K562 (cell line): ENCODE measurements around the gene IGF1R. TPM values are rescaled to one million over a fixed set of nuclear protein-coding genes. Genes with fewer than 3 reads are reported as not detected.

Experiments used
- ATAC-seq: fragments of 200-7000 bp; cut with Tn5 transposase; 3 replicates; pipeline ENCODE4 v1.9.1; 2020; ENCODE audit warnings: moderate library complexity
- BruUV-seq: library from RNA; stranded (reverse); fragments of 400-500 nt; replicated peaks from 2 replicates; lab custom pipeline; 2021; lab: Mats Ljungman, UMichigan
- CTCF ChIA-PET: fragments of 300-600 bp; formaldehyde crosslinking; extraction: SDS; loops from one replicate; lab custom pipeline; 2021; ENCODE audit warnings: low intra/inter-chr PET ratio; lab: Yijun Ruan, JAX
- POLR2A ChIA-PET: fragments of 300-600, 350-650 bp; sonication (Branson Sonifier 250); formaldehyde crosslinking; extraction: SDS; loops from one replicate; lab custom pipeline; 2021; ENCODE audit warnings: antibody characterized with exemption, inconsistent platforms; lab: Yijun Ruan, JAX
- DNase-seq, 4 experiments: peaks; one replicate each; pipeline versions ENCODE4 v3.0.0 to v3.0.0-alpha.2; 2011 to 2018; ENCODE audit warnings: low spot score in 3 of 4, mixed read lengths in 3 of 4; ENCODE audit errors: extremely low read depth in 1 of 4
- FAIRE-seq: peaks from 2 replicates; lab custom pipeline; 2011; peaks lifted over from hg19 to GRCh38; lab: Jason Lieb, UNC
- H2AFZ ChIP-seq: 2 replicates; pipeline ENCODE4 v1.6.0; 2011; ENCODE audit warnings: low read depth, low read length, control low read depth, inconsistent platforms
- H3K27ac ChIP-seq: fragments of 200-600 bp; 3 replicates; pipeline ENCODE4 v1.8.0; 2011; ENCODE audit warnings: low read depth, mild to moderate bottlenecking, control low read depth, inconsistent platforms, low read length, moderate library complexity, mixed read lengths; ENCODE audit errors: extremely low read depth
- H3K27me3 ChIP-seq, 2 experiments: fragments of 300-600 bp in 1 of 2; 2 replicates in 1 of 2; 3 replicates in 1 of 2; pipeline versions ENCODE4 v1.6.0 to v1.8.0; 2011; ENCODE audit warnings: inconsistent platforms in 2 of 2, low read length in 2 of 2, mild to moderate bottlenecking in 1 of 2, mixed read lengths in 1 of 2, moderate library complexity in 1 of 2; ENCODE audit not compliant: control insufficient read depth in 2 of 2, insufficient read depth in 2 of 2
- H3K36me3 ChIP-seq: fragments of 300-600 bp; 3 replicates; pipeline ENCODE4 v1.8.0; 2011; ENCODE audit warnings: mild to moderate bottlenecking, low read length, inconsistent platforms; ENCODE audit not compliant: control insufficient read depth, insufficient read depth
- H3K4me1 ChIP-seq, 2 experiments: fragments of 200-600 bp in 1 of 2; replicated peaks in 1 of 2; 2 replicates in 1 of 2; 3 replicates in 1 of 2; pipeline versions ENCODE4 v1.5.1 to v1.8.0; 2011; ENCODE audit warnings: inconsistent platforms in 2 of 2, low read length in 2 of 2, mild to moderate bottlenecking in 1 of 2, mixed read lengths in 1 of 2, moderate library complexity in 1 of 2; ENCODE audit not compliant: control insufficient read depth in 2 of 2, insufficient read depth in 2 of 2
- H3K4me2 ChIP-seq: 2 replicates; pipeline ENCODE4 v1.6.1; 2011; ENCODE audit warnings: low read length, control low read depth, inconsistent platforms, mixed read lengths; ENCODE audit not compliant: insufficient read depth
- H3K4me3 ChIP-seq: fragments of 200-600 bp; sonication (generic), shearing (Covaris generic); 2 replicates; pipeline ENCODE4 v1.5.1; 2016; ENCODE audit warnings: control low read depth, inconsistent platforms
- H3K79me2 ChIP-seq: fragments of 200-600 bp; 3 replicates; pipeline ENCODE4 v1.8.0; 2011; ENCODE audit warnings: low read length, inconsistent platforms; ENCODE audit not compliant: control insufficient read depth, insufficient read depth
- H3K9ac ChIP-seq, 2 experiments: 2 replicates each; pipeline versions ENCODE4 v1.6.0 to v1.6.1; 2011; ENCODE audit warnings: low read depth in 2 of 2, low read length in 2 of 2, control low read depth in 1 of 2, inconsistent platforms in 1 of 2, mild to moderate bottlenecking in 1 of 2, mixed read lengths in 1 of 2; ENCODE audit not compliant: insufficient read depth in 1 of 2
- H3K9me1 ChIP-seq: one replicate; pipeline ENCODE4 v1.6.0; 2011; ENCODE audit warnings: inconsistent platforms, mild to moderate bottlenecking, low read length, moderate library complexity; ENCODE audit not compliant: control insufficient read depth, insufficient read depth
- H3K9me3 ChIP-seq: replicated peaks from 2 replicates; pipeline ENCODE4 v1.5.1; 2011; ENCODE audit warnings: low read depth, low read length, inconsistent platforms; ENCODE audit not compliant: control insufficient read depth, insufficient read depth
- H4K20me1 ChIP-seq: replicated peaks from 2 replicates; pipeline ENCODE4 v1.6.1; 2011; ENCODE audit warnings: low read length, inconsistent platforms, mixed read lengths; ENCODE audit not compliant: control insufficient read depth, insufficient read depth
- ZBTB7A ChIP-seq: IDR thresholded peaks from 2 replicates; pipeline ENCODE4 v1.6.1; 2011; ENCODE audit warnings: low read depth, mild to moderate bottlenecking, low read length, moderate library complexity, borderline replicate concordance; ENCODE audit not compliant: control insufficient read depth
- ZBTB9 ChIP-seq: fragments of 450-650 bp; formaldehyde crosslinking; IDR thresholded peaks from 2 replicates; pipeline ENCODE4 v1.4.0; 2020; ENCODE audit warnings: mild to moderate bottlenecking, moderate library complexity
- WGBS: fragments of 100-300 bp; shearing (Covaris generic); methylation state at CpG from one replicate; pipeline ENCODE4 v1.1.6; 2016; ENCODE audit warnings: low coverage, mixed read lengths; ENCODE audit not compliant: insufficient coverage; ENCODE audit errors: missing lambda C conversion rate; 5-methylcytosine and 5-hydroxymethylcytosine counted together
- in situ Hi-C: fragments of 300-500 bp; cut with MboI; formaldehyde crosslinking; loops from 4 replicates; pipeline ENCODE4 v1.15.0; 2018; ENCODE audit warnings: inconsistent platforms, mixed read lengths
- intact Hi-C: fragments of 100-400 bp; cut with micrococcal nuclease; formaldehyde crosslinking; loops from 2 replicates; pipeline ENCODE4 v1.14.2; 2022
- polyA plus RNA-seq, 8 experiments: library from polyadenylated mRNA; depleted of rRNA in 4 of 8; stranded (reverse) in 5 of 8; unstranded in 3 of 8; fragments of >200 nt; fragmentation: Nextera tagmentation in 2 of 8; fragmentation: Illumina TruSeq in 1 of 8; extraction: Ambion mirVana in 2 of 8; extraction: Trizol in 1 of 8; gene quantifications; 2 replicates each; pipeline versions ENCODE4 v1.2.1 to v1.2.3, GENCODE V29; 2011 to 2014; ENCODE audit warnings: inconsistent platforms in 1 of 8, missing spikeins in 1 of 8
- total RNA-seq, 7 experiments: library from RNA; depleted of rRNA in 6 of 7; stranded (reverse); fragments of >200 nt in 6 of 7; fragmentation: Illumina TruSeq in 2 of 7; extraction: Trizol in 2 of 7; gene quantifications; 2 replicates each; pipeline versions ENCODE4 v1.2.1 to v1.2.3, GENCODE V29; 2011 to 2021; ENCODE audit warnings: low replicate concordance in 1 of 7

Gene IGF1R
- total and polyA plus RNA-seq, 9 of the 15 experiments (the other 6 are each of a cell fraction or from before 2014, with no cell fraction given) = 0.35 to 8.0 (median 1.6) TPM

GRCh38 chr15:98873441-98874218, 225.3 kb downstream of the IGF1R start:
- in situ Hi-C loops (no loop called here), intact Hi-C loops (no loop called here)
- ATAC-seq (no peak), DNase-seq (no peak), FAIRE-seq (no peak)
- BruUV-seq = no TSS peak
- TF ChIP-seq ZBTB7A (no peak), ZBTB9 (no peak)
- no peak overlapping the region for H2AFZ ChIP-seq
- H3K9me3 ChIP-seq = no peaks in the 10 kb centered on the region
- H3K4me3 ChIP-seq = no peak overlapping the region
- H3K79me2 ChIP-seq = no peaks in the 10 kb centered on the region
- no peak overlapping the region for H3K9ac ChIP-seq
- H3K4me1 ChIP-seq = no peaks in the 10 kb centered on the region
- H4K20me1 ChIP-seq = peaks cover 13% of the 10 kb centered on the region; the same call in 1 of the 2 replicates
- no peak overlapping the region for H3K4me2 ChIP-seq
- H3K36me3 ChIP-seq = no peaks in the 10 kb centered on the region
- no peaks in the 10 kb centered on the region for H3K9me1 ChIP-seq
- no peak overlapping the region for H3K27ac ChIP-seq
- POLR2A ChIA-PET = interaction anchor here (0.7 kb wide), 1 partner anchor 7 kb away, joined by 3 read pairs; no protein-coding TSS in a partner anchor
- CTCF ChIA-PET = no interaction called here
- H3K27me3 ChIP-seq = peaks cover 15 to 27% of the 10 kb centered on the region in 2 experiments
- WGBS = 1% methylated on average over 12 of the region's 12 CpGs
